Mesothelial cell of epicardium (in vitro differentiated cells): Measurements from ENCODE around the gene ADAMTS17. TPM values are rescaled to one million over a fixed set of nuclear protein-coding genes. Genes with fewer than 3 reads are reported as not detected.

Experiments used
- DNase-seq, 2 experiments: peaks; one replicate each; pipeline ENCODE4 v3.0.0; 2021; ENCODE audit warnings: low spot score in 2 of 2; ENCODE audit not compliant: unreplicated experiment in 2 of 2
- H3K27ac Mint-ChIP-seq: 2 replicates; pipeline ENCODE4 v1.8.0; 2021; ENCODE audit warnings: mixed read lengths
- H3K27me3 Mint-ChIP-seq: 2 replicates; pipeline ENCODE4 v1.8.0; 2021; ENCODE audit warnings: low read depth, mixed read lengths
- H3K36me3 Mint-ChIP-seq: 2 replicates; pipeline ENCODE4 v1.8.0; 2021; ENCODE audit warnings: mixed read lengths
- H3K4me1 Mint-ChIP-seq: 2 replicates; pipeline ENCODE4 v1.8.0; 2021; ENCODE audit warnings: mixed read lengths
- H3K4me3 Mint-ChIP-seq: 2 replicates; pipeline ENCODE4 v1.8.0; 2021; ENCODE audit warnings: mild to moderate bottlenecking, moderate library complexity, mixed read lengths
- H3K9me3 Mint-ChIP-seq: 2 replicates; pipeline ENCODE4 v1.8.0; 2021; ENCODE audit warnings: mixed read lengths
- CTCF ChIP-seq: fragments of 200-600 bp; sonication (generic); IDR thresholded peaks from one replicate; pipeline ENCODE4 v1.5.0; 2021; ENCODE audit warnings: antibody characterized with exemption; ENCODE audit not compliant: unreplicated experiment
- total RNA-seq: library from RNA; stranded (reverse); gene quantifications from 3 replicates; pipeline ENCODE4 v1.2.1, GENCODE V29; 2021

ADAMTS17 gene
- total RNA-seq, 1 donor from 2014 or later = 39.4 TPM

GRCh38 chr15:100236981-100237720, 104.6 kb downstream of the ADAMTS17 start:
- DNase-seq = no peak
- TF ChIP-seq CTCF = no peak
- Mint-ChIP-seq H3K27me3 (no peaks in the 10 kb centered on the region), H3K27ac (no peak overlapping the region), H3K9me3 (peaks cover 10% of the 10 kb centered on the region), H3K4me1 (peaks cover 14% of the 10 kb centered on the region), H3K36me3 (peaks cover 40% of the 10 kb centered on the region), H3K4me3 (no peak overlapping the region)

- peaks cover under 1% of the 10 kb centered on the region for H3K9me3 Mint-ChIP-seq
- H3K27ac Mint-ChIP-seq = peak overlapping the region; percentile 13
- H3K27me3 Mint-ChIP-seq = no peaks in the 10 kb centered on the region
- H3K4me1 Mint-ChIP-seq = peaks cover 14% of the 10 kb centered on the region
- peaks cover 32% of the 10 kb centered on the region for H3K36me3 Mint-ChIP-seq
- H3K4me3 Mint-ChIP-seq = no peak overlapping the region
- DNase-seq = no peak
- TF ChIP-seq CTCF = no peak
Measured at GRCh38 chr15:100235030-100235617, 106.7 kb downstream of the ADAMTS17 start.

- peaks cover 14% of the 10 kb centered on the region for H3K4me1 Mint-ChIP-seq
Measured at GRCh38 chr15:100234158-100235029, 107.4 kb downstream of the ADAMTS17 start.

GRCh38 chr15:100230784-100231183, 111.0 kb downstream of the ADAMTS17 start:
- Mint-ChIP-seq H3K27me3 (no peaks in the 10 kb centered on the region), H3K4me1 (peaks cover 14% of the 10 kb centered on the region), H3K9me3 (no peaks in the 10 kb centered on the region), H3K4me3 (no peak overlapping the region), H3K36me3 (peaks cover 26% of the 10 kb centered on the region), H3K27ac (no peak overlapping the region)
- DNase-seq = no peak
- no peak for TF ChIP-seq CTCF

More at GRCh38 chr15:100234158-100235029, 107.4 kb downstream of the ADAMTS17 start:
- H3K4me3 Mint-ChIP-seq = no peak overlapping the region
- H3K36me3 Mint-ChIP-seq = peaks cover 25% of the 10 kb centered on the region
- no peaks in the 10 kb centered on the region for H3K27me3 Mint-ChIP-seq
- no peaks in the 10 kb centered on the region for H3K9me3 Mint-ChIP-seq
- H3K27ac Mint-ChIP-seq = peak overlapping the region; percentile 13
- no peak for TF ChIP-seq CTCF
- DNase-seq = no peak

- H3K27ac Mint-ChIP-seq = no peak overlapping the region
- peaks cover 26% of the 10 kb centered on the region for H3K36me3 Mint-ChIP-seq
- no peak for DNase-seq
- no peaks in the 10 kb centered on the region for H3K27me3 Mint-ChIP-seq
- H3K9me3 Mint-ChIP-seq = no peaks in the 10 kb centered on the region
- no peak for TF ChIP-seq CTCF
- H3K4me1 Mint-ChIP-seq = peaks cover 10% of the 10 kb centered on the region
- no peak overlapping the region for H3K4me3 Mint-ChIP-seq
Measured at GRCh38 chr15:100229181-100230163, 112.3 kb downstream of the ADAMTS17 start.
